DOHH2 (cell line): ENCODE measurements around the gene FNIP2.

Experiments
- CTCF ChIP-seq: fragments of 200-600 bp; sonication (generic); IDR thresholded peaks from one replicate; pipeline ENCODE4 v1.5.1; 2014; ENCODE audit warnings: antibody characterized with exemption, mild to moderate bottlenecking, low read depth, low read length; ENCODE audit not compliant: poor library complexity, severe bottlenecking
- EZH2phosphoT487 ChIP-seq: fragments of 200-600 bp; sonication (generic); IDR thresholded peaks from 2 replicates; pipeline ENCODE4 v1.6.1; 2017; ENCODE audit warnings: borderline replicate concordance, mild to moderate bottlenecking, antibody characterized with exemption, low read length, moderate library complexity, mixed read lengths

- no peak for TF ChIP-seq CTCF
- no peak for TF ChIP-seq EZH2phosphoT487
These were observed 5.4 kb upstream of the FNIP2 start for GRCh38 chr4:158763462-158763861.
